RWPE2 (cell line): ENCODE data around the gene POC5.

Source experiments
- ATAC-seq: fragments of 200-7000 bp; cut with Tn5 transposase; 3 replicates; pipeline ENCODE4 v1.9.1; 2021; ENCODE audit warnings: low read depth
- DNase-seq: peaks from one replicate; pipeline ENCODE4 v3.0.0-alpha.2; 2020; ENCODE audit warnings: low spot score
- H3K27ac ChIP-seq: fragments of 450-650 bp; 2 replicates; pipeline ENCODE4 v1.5.1; 2017; ENCODE audit warnings: mild to moderate bottlenecking; ENCODE audit not compliant: poor library complexity, severe bottlenecking
- H3K27me3 ChIP-seq: fragments of 250-450 bp; sonication (Bioruptor Pico); 2 replicates; pipeline ENCODE4 v1.5.1; 2021; ENCODE audit warnings: mild to moderate bottlenecking, moderate library complexity; ENCODE audit not compliant: insufficient read depth, poor library complexity, severe bottlenecking
- H3K36me3 ChIP-seq: fragments of 250-450 bp; sonication (Bioruptor Pico); 2 replicates; pipeline ENCODE4 v1.5.1; 2020; ENCODE audit warnings: low read depth, mild to moderate bottlenecking, moderate library complexity
- H3K4me1 ChIP-seq: fragments of 250-450 bp; sonication (Bioruptor Pico); 2 replicates; pipeline ENCODE4 v1.5.1; 2021; ENCODE audit warnings: mild to moderate bottlenecking, moderate library complexity; ENCODE audit not compliant: insufficient read depth, poor library complexity, severe bottlenecking
- H3K4me3 ChIP-seq: fragments of 250-450 bp; sonication (Bioruptor Pico); 2 replicates; pipeline ENCODE4 v1.5.1; 2021; ENCODE audit warnings: mild to moderate bottlenecking, moderate library complexity; ENCODE audit not compliant: severe bottlenecking
- H3K9me3 ChIP-seq: fragments of 250-450 bp; sonication (Bioruptor Pico); 2 replicates; pipeline ENCODE4 v1.5.1; 2021; ENCODE audit warnings: mild to moderate bottlenecking, moderate library complexity; ENCODE audit not compliant: severe bottlenecking
- CTCF ChIP-seq: fragments of 450-650 bp; IDR thresholded peaks from one replicate; pipeline ENCODE4 v1.5.1; 2017; ENCODE audit warnings: mild to moderate bottlenecking, moderate library complexity; ENCODE audit not compliant: poor library complexity, severe bottlenecking

Gene POC5

DNA sequence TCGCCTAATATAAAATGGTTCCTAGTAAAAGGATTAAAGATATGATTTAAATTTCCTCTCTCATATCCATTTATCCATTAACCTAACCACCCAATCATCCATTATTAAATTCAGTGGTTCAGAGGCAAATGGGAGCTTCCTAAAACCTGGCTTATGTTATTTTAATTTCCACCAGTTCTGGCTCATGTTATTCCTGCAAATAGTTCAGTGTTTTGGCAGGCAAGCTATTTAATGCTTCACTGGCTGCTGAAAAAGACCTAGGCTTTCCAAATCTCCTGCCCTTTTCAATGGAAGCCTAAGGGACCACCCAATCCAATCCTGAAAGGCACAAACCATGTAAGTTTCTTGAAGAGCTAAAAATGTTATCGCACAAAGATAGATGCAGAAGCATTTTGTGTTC is 52.3 kb downstream of the POC5 start:
- Histone ChIP-seq H3K36me3 (no peaks in the 10 kb centered on the region), H3K4me1 (no peaks in the 10 kb centered on the region)

DNA sequence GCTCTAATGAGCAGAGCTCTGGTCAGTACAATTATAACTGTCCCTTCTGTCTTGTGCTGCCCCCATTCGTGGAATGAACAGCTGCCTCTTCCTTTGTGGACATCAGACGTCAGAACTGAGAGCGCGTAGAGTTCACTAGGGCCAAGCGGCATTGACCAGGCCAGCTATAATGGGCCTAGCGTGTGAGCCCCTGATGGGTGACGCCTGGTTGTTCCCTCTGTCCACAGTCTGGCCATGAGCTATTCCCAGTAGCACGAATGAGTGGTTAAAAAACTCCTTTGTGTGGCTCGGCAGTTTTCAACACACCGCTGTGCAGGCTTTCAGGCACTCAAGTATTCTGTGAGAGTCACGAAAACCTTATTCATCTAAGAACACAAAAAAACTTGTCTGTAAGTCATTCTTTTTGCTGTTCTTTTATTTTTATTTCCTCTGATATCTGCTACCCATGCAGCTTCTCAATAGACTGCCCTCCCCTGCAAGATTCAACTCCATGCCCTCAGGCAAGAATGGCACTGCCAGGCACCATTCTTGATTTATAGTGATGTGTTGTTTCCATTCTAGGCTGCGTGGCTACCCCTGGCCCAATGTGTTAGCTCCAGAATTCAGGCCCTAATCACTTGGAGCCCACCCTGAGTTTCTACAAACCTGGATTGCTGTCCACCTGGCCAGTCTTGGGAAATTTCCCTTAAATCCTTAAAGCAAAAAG is 53.5 kb downstream of the POC5 start:
- Histone ChIP-seq H3K9me3 (no peaks in the 10 kb centered on the region), H3K36me3 (no peaks in the 10 kb centered on the region), H3K4me3 (no peak overlapping the region), H3K27me3 (no peaks in the 10 kb centered on the region), H3K27ac (no peak overlapping the region), H3K4me1 (no peaks in the 10 kb centered on the region)
- ATAC-seq (no peak), DNase-seq (no peak)
- TF ChIP-seq CTCF = no peak

More for the DNA sequence above, 52.3 kb downstream of the POC5 start:
- Histone ChIP-seq H3K4me3 (no peak overlapping the region), H3K27ac (no peak overlapping the region), H3K9me3 (no peaks in the 10 kb centered on the region), H3K27me3 (no peaks in the 10 kb centered on the region)
- DNase-seq = no peak
- no peak for ATAC-seq
- no peak for TF ChIP-seq CTCF

DNA sequence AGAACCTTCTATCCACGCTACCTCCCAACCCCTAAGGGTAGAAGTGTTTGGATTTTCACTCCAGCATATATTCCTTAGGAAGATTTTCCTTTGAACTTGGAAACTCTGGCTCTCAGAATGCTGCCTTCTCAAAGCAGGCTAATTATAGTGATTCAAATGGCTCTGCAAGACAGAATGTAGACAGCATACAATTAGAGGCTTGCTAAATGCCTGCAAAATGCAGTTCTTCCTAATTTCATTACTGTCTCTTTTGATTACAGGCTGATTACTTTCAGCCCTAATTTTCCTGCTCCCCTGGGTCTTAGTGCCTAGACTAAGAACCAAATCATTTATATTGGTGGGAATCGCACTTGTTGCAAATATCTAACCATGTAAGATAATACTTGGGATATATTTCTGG is 55.2 kb downstream of the POC5 start:
- Histone ChIP-seq H3K9me3 (no peaks in the 10 kb centered on the region), H3K36me3 (no peaks in the 10 kb centered on the region), H3K27me3 (no peaks in the 10 kb centered on the region), H3K27ac (no peak overlapping the region), H3K4me3 (no peak overlapping the region), H3K4me1 (peaks cover 1% of the 10 kb centered on the region)
- TF ChIP-seq CTCF = no peak
- no peak for ATAC-seq
- no peak for DNase-seq

- DNase-seq = no peak
- H3K9me3 ChIP-seq = no peaks in the 10 kb centered on the region
- no peaks in the 10 kb centered on the region for H3K27me3 ChIP-seq
- no peak overlapping the region for H3K27ac ChIP-seq
- TF ChIP-seq CTCF = no peak
- H3K4me1 ChIP-seq = peaks cover 4% of the 10 kb centered on the region
- H3K4me3 ChIP-seq = no peak overlapping the region
- no peaks in the 10 kb centered on the region for H3K36me3 ChIP-seq
- no peak for ATAC-seq
Observed at GRCh38 chr5:75660678-75661465, 56.4 kb downstream of the POC5 start.
